Activated T-cell treated with anti-CD3 and anti-CD28 coated beads for 48 hours (primary cell): Measurements from ENCODE around the gene SPATA3.
"Not testable (repeated sequence)": the region's sequence is repeated elsewhere in the genome, so short reads cannot be mapped to it uniquely, and the experiment has no call there.

Source experiments
- DNase-seq: peaks from one replicate; pipeline ENCODE4 v3.0.0-alpha.2; 2020; ENCODE audit warnings: low read depth

The SPATA3 gene

DNA sequence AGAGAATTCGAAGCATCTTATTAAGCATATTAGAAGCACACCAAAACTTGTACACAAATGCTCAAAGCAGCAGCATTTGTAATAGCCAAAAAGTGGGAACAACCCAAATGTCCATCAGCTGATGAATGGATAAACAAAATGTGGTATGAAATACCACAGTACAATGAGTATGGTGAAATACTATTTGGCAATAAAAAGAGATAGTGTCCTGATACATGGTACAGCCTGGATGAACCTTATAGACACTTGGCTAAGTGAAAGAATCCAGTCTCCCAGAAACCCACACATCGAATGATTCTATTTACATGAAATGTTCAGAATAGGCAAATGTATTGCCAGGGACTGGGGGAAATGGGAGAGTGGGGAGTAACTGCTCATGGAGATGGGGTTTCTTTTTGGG is 3.0 kb downstream of the SPATA3 start:
- no peak for DNase-seq

DNA sequence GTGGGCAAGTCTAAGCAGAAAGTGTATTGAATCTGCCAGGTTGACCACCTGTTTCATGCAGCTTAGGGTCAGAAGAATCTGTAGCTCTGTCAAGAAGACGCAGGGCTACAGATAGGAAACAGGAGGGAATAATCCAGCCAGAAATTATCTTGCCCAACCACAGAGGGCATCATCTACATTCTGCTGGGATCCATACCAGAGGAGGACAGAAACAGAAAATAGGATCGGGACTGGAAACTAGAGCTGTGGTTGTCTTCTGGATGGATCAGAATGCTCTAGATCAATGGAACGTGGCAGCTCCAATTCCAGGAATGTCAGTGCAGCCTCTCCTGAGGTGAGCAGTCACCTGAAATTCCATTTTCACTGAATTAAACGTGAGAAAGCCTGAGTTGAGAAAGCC is 3.6 kb downstream of the SPATA3 start:
- no peak for DNase-seq

DNA sequence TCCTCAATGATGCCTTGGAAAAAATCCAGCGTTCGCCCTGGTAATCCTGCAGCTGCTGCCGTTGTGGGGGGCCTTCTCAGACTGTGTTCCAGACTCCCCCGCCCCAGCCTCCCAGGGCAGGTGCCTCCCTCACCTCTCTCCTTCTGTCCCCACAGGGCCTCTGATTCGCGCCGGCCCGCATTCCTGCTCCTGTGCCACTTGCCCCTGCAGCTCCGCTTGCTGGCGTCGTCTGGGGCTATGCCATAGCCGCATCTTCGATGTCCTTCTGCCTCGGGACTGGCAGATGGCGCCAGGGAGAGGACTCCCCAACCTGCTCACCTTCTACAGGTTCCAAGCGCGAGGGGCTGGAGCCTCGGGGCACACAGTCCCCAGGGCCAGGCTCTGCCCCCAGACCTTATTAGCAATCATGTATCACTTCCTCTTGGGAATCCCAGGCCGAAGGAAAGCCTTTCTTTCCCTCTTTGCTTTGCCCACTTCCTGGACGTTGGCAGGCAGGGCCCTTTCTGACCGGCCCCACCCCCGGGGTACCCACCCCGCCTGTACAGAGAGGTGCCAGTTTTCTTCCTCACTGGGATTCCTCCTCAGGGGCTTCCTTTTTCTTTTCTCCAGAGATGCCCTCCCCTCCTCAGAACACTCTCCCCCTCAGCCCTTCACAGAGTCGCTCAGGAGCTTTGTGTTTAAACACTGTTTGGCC is 4.4 kb downstream of the SPATA3 start:
- no peak for DNase-seq

DNA sequence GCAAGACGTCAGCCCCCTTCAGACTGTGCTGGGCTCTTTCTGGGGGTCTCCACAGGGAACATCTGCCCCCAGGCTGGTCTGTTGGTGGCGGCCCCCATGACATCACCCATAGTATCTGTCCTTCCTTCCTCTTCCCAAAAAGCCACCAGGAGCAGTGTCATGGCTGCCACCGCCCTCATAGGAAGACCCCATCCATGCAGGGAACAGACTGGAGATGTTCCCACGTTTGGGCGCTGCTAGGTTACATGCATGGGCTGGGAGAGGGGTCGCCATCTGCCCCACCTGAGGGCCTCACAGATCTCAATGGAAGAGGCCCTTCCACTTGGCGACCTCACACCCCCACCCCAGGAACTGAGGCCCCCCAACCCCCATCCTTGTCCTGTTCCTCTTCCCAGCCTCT is 5.1 kb downstream of the SPATA3 start:
- DNase-seq, result no peak

DNA sequence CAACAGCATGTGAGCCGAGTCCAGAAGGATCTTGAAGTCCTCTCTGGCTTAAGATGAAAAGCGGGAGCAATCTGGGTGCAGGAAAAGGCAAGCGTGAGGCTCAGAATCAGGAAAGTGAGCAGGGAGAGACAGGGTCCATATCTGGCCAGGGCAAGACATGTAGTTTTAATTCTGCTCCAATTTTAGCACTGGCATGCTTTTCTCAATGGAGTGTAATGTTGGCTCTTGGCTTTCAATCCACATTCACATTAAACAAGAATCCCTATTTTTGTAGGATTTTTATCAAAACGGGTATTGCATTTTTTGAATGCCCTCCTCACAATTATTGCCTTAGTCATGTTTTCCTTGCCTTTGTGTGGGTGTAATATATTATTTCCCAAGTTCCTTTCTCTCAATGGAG is 6.0 kb downstream of the SPATA3 start:
- DNase-seq, result no peak

DNA sequence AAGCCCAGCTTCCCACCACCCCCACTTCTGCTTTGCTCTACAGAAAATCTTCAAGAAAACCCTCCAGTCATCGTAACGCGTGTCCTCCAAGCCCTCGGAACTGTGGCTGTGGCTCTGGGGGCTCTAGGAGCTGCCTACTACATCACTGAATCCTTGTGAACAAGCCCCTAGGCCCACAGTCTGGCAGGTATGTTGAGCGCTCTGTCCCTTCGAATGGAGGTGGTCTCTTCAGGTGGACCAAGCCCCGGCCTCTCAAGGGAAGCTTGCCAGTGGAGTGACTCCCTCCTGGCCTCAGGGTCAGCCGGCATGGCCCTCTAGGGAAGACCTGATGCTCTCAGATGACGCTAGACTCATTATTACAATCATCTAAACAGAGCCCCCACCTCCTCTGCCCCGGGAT is 6.7 kb downstream of the SPATA3 start:
- DNase-seq, result no peak

DNA sequence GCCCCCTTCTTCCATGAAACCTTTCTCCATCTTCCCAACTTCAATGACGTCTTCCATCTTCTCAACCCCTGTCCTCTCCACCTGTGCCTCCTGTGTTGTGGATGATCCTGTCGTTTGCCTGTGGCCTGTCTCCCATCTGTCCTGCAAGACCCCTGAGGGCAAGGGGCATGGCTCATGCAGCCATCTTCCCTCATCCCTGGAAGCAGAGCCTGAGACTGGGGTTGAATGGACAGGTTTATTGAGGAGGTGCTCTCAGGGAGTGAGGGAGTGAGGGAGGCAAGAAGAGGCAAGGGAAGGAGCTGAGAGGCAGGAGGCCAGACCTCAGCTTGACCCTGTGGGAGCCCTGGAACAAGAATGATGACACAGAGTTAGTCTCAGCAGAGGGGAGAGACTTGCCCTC is 7.3 kb downstream of the SPATA3 start:
- DNase-seq, result no peak

DNA sequence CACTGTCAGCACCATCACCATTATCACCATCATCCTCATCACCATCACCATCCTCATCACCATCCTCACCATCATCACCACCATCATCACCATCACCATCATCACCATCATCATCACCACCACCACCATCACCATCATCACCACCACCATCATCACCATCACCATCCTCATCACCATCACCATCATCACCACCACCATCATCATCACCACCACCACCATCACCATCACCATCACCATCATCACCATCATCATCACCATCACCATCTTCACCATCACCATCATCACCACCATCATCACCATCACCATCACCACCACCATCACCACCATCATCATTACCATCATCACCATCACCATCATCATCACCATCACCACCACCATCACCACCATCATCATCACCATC is 9.0 kb downstream of the SPATA3 start:
- not testable (repeated sequence) for DNase-seq

DNA sequence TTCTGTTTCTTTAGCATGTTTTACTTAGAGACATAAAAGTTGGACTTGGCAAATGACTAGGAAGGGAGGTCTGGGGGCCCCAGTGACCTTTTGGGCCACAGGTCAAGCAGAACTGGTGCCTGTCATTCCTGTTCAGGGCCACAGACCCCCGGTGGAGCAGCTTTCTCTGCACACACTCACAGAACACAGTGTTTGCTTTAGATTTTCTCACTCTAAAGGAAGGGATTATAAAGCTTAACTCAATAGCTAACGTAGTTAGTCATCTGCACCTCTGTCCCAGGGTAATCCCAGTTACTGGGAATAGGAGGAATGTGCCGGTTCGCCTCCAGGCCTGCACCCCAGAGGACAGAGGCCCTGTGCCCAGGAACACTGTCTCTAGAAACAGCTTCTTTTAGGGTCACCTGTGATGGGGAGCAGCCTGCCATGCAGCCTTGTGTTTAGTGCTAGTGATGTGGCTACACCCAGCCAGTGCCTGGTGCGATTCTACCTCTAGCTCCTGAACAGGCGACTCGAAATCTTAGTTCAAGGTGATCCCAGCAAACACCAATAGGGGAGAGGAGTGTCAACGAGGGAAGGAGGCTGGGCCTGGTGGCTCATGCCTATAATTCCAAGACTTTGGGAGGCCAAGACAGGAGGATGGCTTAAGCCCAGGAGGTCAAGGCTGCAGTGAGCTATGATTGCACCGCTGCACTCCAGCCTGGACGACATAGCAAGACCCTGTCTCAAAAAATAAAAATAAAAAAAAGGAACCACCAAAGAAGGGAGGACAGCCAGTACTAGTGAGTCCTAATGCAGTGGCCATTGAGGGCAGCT is 11.6 kb downstream of the SPATA3 start:
- no peak for DNase-seq

DNA sequence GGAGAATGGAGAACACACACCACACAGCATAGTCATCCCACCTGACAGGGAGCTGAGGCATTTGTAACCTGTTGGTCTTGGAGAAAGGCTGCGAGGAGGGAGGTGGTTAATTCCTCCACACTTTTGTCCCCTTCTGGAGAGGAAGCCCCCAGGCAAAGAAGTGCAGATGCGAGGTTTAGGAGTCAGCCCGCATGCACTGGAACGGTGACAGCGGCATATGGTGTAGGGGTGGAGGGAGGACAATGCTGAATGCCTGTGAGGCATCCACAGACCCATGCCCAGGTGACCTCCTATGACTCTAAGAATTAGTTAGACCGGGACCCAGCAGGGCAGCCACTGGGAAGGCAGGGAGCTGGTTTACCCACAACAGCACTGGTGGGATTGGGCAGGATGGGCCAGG is 12.2 kb downstream of the SPATA3 start:
- no peak for DNase-seq

DNA sequence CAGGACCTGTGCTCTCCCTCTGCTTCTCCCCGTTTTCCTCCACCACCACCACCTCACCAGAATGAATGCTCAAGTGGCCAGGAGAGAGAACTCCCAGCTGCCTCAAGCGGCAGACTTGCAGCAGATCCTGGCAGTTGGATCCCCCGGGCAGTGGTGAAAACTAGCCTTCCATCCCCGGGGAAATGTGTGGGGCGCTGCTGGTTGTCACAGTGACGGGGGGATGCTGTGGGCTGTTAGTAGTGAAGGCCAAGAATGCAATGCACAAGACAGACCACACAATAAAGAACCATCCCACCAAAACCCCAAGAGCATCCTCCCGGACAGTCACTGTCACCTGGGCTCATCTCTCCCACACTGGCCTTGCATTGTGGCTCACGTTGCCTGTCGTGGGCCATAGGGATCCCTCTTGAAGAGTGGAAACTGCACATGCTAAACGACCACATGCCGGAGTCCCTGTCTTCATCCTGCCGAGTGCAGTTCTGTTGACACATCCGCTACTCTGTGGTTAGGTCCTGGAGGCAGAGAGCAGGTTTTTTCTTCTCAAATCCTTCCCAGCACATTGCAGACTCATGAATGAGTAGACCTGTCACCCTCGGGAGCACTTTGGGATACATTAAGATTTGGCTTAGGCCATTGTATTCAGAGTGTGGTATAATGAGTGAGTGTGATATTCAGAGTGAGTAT is 13.5 kb downstream of the SPATA3 start:
- no peak for DNase-seq

DNA sequence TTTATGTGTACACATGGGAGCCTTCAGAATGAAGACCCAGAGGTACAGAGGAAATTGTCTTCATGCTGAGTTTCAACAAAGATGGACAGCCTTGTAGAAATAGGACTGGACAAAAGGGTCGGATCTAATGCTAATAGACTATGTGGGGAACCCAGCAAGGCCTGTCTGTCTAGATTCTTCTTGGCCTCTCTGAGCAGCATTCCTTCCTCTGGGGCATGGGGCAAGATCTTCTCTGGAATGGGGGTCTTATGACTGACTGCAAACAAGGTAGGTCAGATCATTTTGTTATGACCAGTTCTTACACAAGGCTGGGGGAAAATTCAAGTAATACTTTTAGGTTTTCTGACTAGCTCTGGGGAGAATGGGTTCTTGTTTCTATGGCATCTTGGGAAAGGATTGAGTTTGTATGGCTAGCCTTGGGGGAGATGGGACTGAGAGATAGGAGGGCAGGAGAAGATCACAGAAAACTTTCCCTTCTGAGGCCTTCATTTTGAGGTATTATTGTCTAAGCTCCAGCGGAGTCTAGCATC is 14.3 kb downstream of the SPATA3 start:
- DNase-seq, result no peak

DNA sequence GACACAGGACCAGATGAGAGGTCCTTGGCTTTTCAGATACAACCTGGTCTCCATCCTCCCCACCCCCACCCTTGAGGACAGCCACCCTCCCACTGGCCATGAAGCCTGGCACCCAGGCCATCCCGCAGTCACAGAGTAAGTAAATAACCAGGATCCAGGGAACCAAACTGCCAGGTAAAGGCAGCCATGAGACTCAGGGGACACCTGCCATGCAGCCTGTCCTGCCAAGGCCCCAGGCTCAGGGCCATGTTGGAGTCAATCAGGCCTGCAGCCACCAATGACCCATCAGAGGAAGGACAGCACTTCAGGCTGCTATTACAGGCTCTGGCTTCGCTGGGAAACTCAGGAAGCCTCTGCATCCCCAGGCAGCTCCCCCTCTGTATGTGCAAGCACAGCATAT is 15.6 kb downstream of the SPATA3 start:
- no peak for DNase-seq

DNA sequence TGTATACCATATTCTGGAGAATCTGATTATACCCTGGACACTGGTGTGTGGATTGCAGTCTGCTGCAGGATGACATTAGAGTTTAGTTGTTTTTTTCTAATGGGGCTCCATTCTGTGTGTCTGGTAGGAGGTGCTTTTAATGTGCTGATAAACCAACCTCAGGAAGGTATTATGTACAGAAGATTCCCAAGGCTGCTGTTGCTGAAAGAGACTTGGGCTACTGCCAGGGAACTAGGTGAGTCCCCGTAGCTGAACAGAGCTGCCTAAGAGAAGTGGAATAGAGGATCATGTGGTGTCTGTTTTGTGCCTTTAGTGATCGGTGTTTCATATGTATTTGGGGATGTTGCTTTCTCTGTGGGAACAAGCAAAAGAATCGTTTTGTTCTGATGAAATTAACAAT is 16.5 kb downstream of the SPATA3 start:
- no peak for DNase-seq

DNA sequence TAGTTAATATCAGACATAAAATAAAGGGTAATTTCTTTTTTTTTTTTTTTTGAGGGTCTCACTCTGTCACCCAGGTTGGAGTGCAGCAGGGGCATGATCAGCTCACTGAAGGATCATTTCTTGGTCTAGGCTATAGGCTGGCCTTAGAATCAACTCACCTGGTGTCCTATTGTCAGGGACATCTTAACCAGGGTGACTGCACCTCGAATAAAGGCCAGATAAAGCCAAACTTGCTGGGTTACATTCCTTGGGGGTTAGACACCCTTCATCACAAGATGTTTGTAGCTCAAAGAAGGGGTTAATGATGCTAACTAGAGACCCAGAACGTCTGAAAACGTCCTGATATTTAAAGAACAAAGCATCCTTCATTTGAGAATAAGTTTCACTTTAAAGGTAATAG is 17.9 kb downstream of the SPATA3 start:
- DNase-seq, result no peak

DNA sequence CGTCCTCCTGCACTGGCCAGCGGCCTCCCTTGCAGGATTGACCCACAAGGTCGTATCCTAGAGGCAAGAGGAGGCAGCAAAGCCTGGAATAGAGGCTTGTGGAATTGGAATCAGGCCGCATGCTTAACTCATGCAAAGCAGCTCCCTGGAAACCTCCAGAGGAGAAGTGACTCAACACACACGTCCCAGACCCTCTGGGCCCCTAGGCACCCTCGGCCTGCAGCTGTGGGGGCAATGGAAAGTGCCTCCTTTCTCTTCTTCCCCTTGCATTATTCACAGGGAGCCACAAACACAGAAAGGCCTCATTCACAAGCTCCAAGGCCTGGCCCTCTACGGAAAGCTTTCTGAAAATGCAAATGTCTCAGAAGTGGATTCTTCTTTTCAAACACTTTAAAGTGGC is 19.6 kb downstream of the SPATA3 start:
- no peak for DNase-seq

DNA sequence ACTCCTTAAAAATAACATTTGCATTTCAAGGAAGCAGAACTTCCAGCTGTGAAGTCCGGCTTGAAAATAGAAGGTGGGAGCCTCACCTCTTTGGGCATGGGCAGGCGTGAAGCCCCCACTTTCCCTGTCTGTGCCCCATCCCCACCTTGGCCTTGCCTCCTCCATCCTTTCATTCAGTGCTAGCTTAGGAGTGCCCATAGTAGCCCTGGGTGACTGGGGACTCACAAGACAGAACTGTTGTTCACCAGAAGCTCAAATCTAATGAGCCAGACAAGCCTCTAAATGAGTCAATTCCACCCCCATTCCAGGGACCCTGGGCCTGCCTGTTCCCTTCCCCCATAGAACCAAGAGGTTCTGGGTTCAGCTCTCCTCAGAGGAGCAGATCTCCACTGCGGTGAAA is 20.0 kb downstream of the SPATA3 start:
- no peak for DNase-seq

DNA sequence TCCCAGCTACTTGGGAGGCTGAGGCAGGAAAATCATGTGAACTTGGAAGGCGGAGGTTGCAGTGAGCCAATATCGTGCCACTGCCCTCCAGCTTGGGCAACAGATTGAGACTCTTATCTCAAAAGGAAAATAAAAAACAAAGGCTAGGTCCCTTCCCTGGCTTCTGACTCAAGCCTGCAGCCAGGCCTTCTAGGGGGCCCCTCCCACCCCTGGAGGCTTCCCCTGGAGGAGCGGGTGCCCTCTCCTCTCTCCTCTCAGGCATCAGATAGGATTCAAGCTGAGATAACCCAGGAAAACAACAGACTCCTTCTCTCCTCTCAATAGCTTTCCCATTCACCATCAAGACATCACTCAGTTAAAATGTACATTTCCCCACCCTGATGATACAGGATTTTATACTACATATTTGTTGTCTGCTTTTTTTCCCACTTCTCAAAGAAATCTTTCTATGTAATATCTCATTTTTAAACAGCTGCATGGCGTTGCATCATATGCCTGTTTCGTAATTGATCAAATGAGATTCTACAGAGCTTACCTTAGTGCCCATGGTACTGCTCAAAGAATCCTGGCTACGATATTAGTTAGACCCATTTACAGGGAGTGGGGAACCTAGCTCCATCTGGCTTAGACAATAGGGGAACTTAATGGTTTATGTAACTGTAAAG is 20.8 kb downstream of the SPATA3 start:
- no peak for DNase-seq

DNA sequence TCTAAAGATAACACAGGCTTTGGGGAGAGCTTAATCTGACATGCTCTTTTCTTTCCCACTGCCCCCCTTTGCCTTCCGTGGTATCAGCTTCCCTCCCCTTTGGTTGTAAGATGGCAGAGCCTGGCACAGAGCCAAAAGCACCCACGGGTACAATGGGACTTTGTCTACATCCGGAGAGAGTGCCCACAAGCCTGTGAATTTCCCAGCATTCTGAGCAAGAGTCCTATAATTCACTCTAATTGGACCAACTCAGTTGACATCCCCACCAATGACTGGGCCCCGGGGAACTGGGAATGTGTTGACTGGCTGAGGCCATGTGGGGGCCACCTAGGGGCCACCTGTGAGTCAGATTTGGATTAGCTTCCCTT is 21.3 kb downstream of the SPATA3 start:
- no peak for DNase-seq

DNA sequence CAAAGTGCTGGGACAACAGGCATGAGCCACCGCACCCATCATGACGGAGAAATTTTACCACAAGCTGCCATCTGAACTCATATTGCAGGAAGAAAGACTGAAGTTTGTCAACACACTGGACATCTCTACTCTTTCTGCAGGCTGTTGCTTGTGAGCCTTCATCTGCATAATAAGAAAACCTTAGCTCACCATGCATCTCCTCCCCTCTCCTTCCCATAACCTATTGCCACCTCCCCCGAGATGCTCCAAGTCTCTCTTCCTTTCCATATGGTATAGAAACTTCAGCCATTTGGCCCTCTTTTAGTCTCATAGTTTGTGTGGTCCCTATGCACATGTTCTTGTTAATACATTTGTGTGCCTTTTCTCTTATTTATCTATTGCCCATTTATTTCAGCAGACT is 22.3 kb downstream of the SPATA3 start:
- no peak for DNase-seq

DNA sequence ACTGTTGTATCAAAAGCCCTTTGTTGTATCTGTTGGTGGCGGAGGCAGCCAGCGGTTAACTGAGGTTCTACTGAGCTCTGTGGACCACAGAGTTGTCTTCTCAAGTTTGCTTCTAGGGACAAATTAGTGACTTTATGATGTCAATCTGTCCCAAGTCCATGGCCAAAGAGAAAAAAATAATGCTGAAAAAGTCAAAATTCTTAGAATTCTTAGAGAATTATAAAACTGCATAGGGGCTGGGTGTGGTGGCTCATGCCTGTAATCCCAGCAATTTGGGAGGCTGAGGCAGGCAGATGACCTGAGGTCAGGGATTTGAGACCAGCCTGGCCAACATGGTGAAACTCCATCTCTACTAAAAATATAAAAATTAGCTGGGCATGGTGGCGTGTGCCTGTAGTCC is 29.1 kb downstream of the SPATA3 start:
- not testable (repeated sequence) for DNase-seq

DNA sequence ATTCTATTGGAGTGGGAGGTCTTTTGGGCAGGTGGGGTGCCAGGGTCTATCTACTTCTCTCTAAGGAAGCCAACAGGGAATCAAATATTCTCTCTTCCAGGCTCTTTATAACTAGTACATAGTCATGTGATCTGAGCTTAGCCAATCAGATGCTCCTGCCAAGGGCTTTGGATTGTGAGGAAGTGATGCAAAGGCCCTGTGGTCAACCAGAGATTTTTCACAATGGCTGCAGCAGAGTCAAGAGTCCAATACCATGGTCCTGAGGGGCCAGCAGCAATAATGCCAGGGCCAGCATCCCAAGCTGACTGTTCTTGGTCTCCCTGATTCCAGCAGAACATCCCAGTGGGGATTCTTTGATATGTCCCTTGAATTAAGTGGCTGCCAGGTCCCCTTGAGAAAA is 33.0 kb downstream of the SPATA3 start:
- DNase-seq, result no peak

DNA sequence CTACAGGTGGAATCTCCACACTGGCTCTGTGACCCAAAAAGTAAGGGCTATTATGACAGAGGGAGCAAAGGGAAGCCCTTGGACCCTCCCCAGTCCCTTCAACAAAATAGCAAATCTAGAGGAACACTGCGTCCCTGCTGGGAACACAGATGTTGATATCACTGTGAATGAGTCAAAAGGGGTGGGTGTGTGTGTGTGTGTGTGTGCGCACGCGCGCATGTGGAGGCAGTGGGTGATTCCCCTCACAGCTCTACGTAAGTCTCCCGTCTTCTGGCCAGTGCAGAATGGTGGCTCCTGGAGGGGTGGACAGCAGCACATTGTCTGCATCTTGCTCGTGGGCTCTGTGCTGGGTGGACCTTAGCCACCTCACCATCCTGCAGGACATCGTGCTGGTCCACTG is 33.6 kb downstream of the SPATA3 start:
- no peak for DNase-seq
